Upper lobe of right lung (tissue), 1 donor: ENCODE measurements around the gene ELAVL1. TPM values are rescaled to one million over a fixed set of nuclear protein-coding genes. Genes with fewer than 3 reads are reported as not detected.

ENCODE experiments used
- ATAC-seq: fragments of 200-7000 bp; cut with Tn5 transposase; one replicate; pipeline ENCODE4 v1.9.1; 2020; ENCODE audit warnings: mild to moderate bottlenecking, moderate library complexity
- DNase-seq: peaks from one replicate; pipeline ENCODE4 v3.0.0-alpha.2; 2020
- H3K27ac ChIP-seq: fragments of 200-600 bp; one replicate; pipeline ENCODE4 v1.8.0; 2022
- H3K27me3 ChIP-seq: fragments of 200-600 bp; one replicate; pipeline ENCODE4 v1.8.0; 2022; ENCODE audit warnings: mild to moderate bottlenecking
- H3K36me3 ChIP-seq: fragments of 200-600 bp; one replicate; pipeline ENCODE4 v1.8.0; 2022
- H3K4me1 ChIP-seq: fragments of 200-600 bp; one replicate; pipeline ENCODE4 v1.8.0; 2022
- H3K4me3 ChIP-seq: fragments of 200-600 bp; one replicate; pipeline ENCODE4 v1.8.0; 2022; ENCODE audit warnings: mild to moderate bottlenecking
- H3K9me3 ChIP-seq: fragments of 200-600 bp; one replicate; pipeline ENCODE4 v1.8.0; 2022
- CTCF ChIP-seq: fragments of 200-600 bp; IDR thresholded peaks from one replicate; pipeline ENCODE4 v1.8.0; 2022; ENCODE audit warnings: antibody characterized with exemption
- intact Hi-C: fragments of 100-400 bp; cut with DNase I; formaldehyde crosslinking; loops from one replicate; pipeline ENCODE4 v1.11.0; 2022
- total RNA-seq: library from RNA; stranded (reverse); fragmentation: NEBNext Ultra II Directional; extraction: Animal tissue kit (Norgen Biotek cat#: 25700); gene quantifications from one replicate; pipeline ENCODE4 v1.2.1, GENCODE V29; 2021
- donor health status: DM: no; HTN: yes; CAD: no; lungs with severe emphysema.

ELAVL1 gene
- total RNA-seq, 1 donor from 2014 or later: 65.9 TPM

- H3K36me3 ChIP-seq: peaks cover 75% of the 10 kb centered on the region
- no peaks in the 10 kb centered on the region for H3K4me1 ChIP-seq
- no peak for ATAC-seq
- no peaks in the 10 kb centered on the region for H3K27me3 ChIP-seq
- H3K9me3 ChIP-seq: no peaks in the 10 kb centered on the region
- TF ChIP-seq CTCF: no peak
- no peak for DNase-seq
- intact Hi-C loops: no loop called here
- H3K27ac ChIP-seq: no peak overlapping the region
- no peak overlapping the region for H3K4me3 ChIP-seq
Measured at GRCh38 chr19:7969555-7969939, 35.9 kb downstream of the ELAVL1 start.

GRCh38 chr19:7968796-7969554 is 36.5 kb downstream of the ELAVL1 start:
- Histone ChIP-seq H3K9me3 (no peaks in the 10 kb centered on the region), H3K27ac (no peak overlapping the region), H3K36me3 (peaks cover 73% of the 10 kb centered on the region), H3K27me3 (no peaks in the 10 kb centered on the region), H3K4me3 (no peak overlapping the region), H3K4me1 (no peaks in the 10 kb centered on the region)
- intact Hi-C loops: no loop called here
- no peak for ATAC-seq
- no peak for TF ChIP-seq CTCF
- DNase-seq: no peak

GRCh38 chr19:7968008-7968795 is 37.2 kb downstream of the ELAVL1 start:
- no peak for TF ChIP-seq CTCF
- Histone ChIP-seq H3K4me1 (no peaks in the 10 kb centered on the region), H3K27me3 (no peaks in the 10 kb centered on the region), H3K4me3 (no peak overlapping the region), H3K27ac (no peak overlapping the region), H3K9me3 (no peaks in the 10 kb centered on the region), H3K36me3 (peaks cover 73% of the 10 kb centered on the region)
- DNase-seq: no peak
- intact Hi-C loops: no loop called here
- ATAC-seq: peak; percentile 5

GRCh38 chr19:7965921-7966665 is 39.3 kb downstream of the ELAVL1 start:
- Histone ChIP-seq H3K27ac (no peak overlapping the region), H3K9me3 (no peaks in the 10 kb centered on the region), H3K36me3 (peaks cover 81% of the 10 kb centered on the region), H3K4me3 (no peak overlapping the region), H3K4me1 (no peaks in the 10 kb centered on the region), H3K27me3 (no peaks in the 10 kb centered on the region)
- DNase-seq: no peak
- intact Hi-C loops: no loop called here
- no peak for TF ChIP-seq CTCF
- ATAC-seq: no peak

- Histone ChIP-seq H3K27me3 (no peaks in the 10 kb centered on the region), H3K4me1 (no peaks in the 10 kb centered on the region), H3K4me3 (no peak overlapping the region), H3K27ac (no peak overlapping the region), H3K9me3 (no peaks in the 10 kb centered on the region), H3K36me3 (peaks cover 88% of the 10 kb centered on the region)
- TF ChIP-seq CTCF: no peak
- DNase-seq (no peak), ATAC-seq (no peak)
- intact Hi-C loops: no loop called here
Measured at GRCh38 chr19:7965259-7965841, 40.1 kb downstream of the ELAVL1 start.
